PC-9 (cell line): ENCODE data around the gene DRD1. TPM values are rescaled to one million over a fixed set of nuclear protein-coding genes. Genes with fewer than 3 reads are reported as not detected.

ENCODE experiments used
- BruUV-seq: library from RNA; stranded (reverse); fragments of 400-500 nt; replicated peaks from 2 replicates; lab custom pipeline; 2021; lab: Mats Ljungman, UMichigan
- CTCF ChIA-PET: fragments of 300-600 bp; sonication (Branson Sonifier 250); formaldehyde crosslinking; loops from one replicate; lab custom pipeline; 2022; ENCODE audit warnings: antibody characterized with exemption; lab: Charles Lee
- POLR2A ChIA-PET: fragments of 300-600 bp; sonication (Branson Sonifier 250); formaldehyde crosslinking; loops from one replicate; lab custom pipeline; 2022; ENCODE audit warnings: antibody characterized with exemption; ENCODE audit not compliant: unreplicated experiment; lab: Charles Lee
- DNase-seq, 2 experiments: peaks; one replicate each; pipeline versions ENCODE4 v3.0.0 to v3.0.0-alpha.2; 2015 to 2022; ENCODE audit warnings: mixed read lengths in 1 of 2
- H2AFZ ChIP-seq: fragments of 200-600 bp; sonication (generic); 2 replicates; pipeline ENCODE4 v1.8.1; 2017; ENCODE audit warnings: antibody characterized with exemption
- H3F3A ChIP-seq: fragments of 200-600 bp; sonication (generic); 2 replicates; pipeline ENCODE4 v1.8.1; 2017; ENCODE audit warnings: antibody characterized with exemption, mild to moderate bottlenecking, low read depth; ENCODE audit not compliant: insufficient read depth
- H3K27ac ChIP-seq: fragments of 200-600 bp; sonication (generic); 2 replicates; pipeline ENCODE4 v1.6.1; 2016; ENCODE audit warnings: mixed run types
- H3K27me3 ChIP-seq: fragments of 200-600 bp; sonication (generic); 2 replicates; pipeline ENCODE4 v1.6.1; 2016; ENCODE audit warnings: low read depth, mixed run types; ENCODE audit not compliant: insufficient read depth
- H3K36me3 ChIP-seq: fragments of 200-600 bp; sonication (generic); 2 replicates; pipeline ENCODE4 v1.6.1; 2016; ENCODE audit warnings: low read depth, mixed run types
- H3K4me1 ChIP-seq: fragments of 200-600 bp; sonication (generic); replicated peaks from 2 replicates; pipeline ENCODE4 v1.6.1; 2016; ENCODE audit warnings: mixed run types; ENCODE audit not compliant: insufficient read depth
- H3K4me2 ChIP-seq: fragments of 200-600 bp; sonication (generic); 2 replicates; pipeline ENCODE4 v1.6.1; 2017; ENCODE audit warnings: mixed run types
- H3K4me3 ChIP-seq: fragments of 200-600 bp; sonication (generic); 2 replicates; pipeline ENCODE4 v1.6.1; 2016; ENCODE audit warnings: mixed run types
- H3K79me2 ChIP-seq: fragments of 200-600 bp; sonication (generic); 2 replicates; pipeline ENCODE4 v1.6.1; 2017; ENCODE audit warnings: low read depth, mixed run types
- H3K9me2 ChIP-seq: fragments of 200-600 bp; sonication (generic); 2 replicates; pipeline ENCODE4 v1.8.1; 2017; ENCODE audit warnings: mild to moderate bottlenecking; ENCODE audit not compliant: insufficient read depth
- H3K9me3 ChIP-seq: fragments of 200-600 bp; sonication (generic); 2 replicates; pipeline ENCODE4 v1.8.1; 2016; ENCODE audit warnings: low read depth; ENCODE audit not compliant: insufficient read depth
- H4K20me1 ChIP-seq: fragments of 200-600 bp; sonication (generic); 2 replicates; pipeline ENCODE4 v1.8.1; 2017; ENCODE audit not compliant: insufficient read depth
- EZH2 ChIP-seq: fragments of 200-600 bp; sonication (generic); IDR thresholded peaks from 2 replicates; pipeline ENCODE4 v1.8.0; 2017; ENCODE audit warnings: antibody characterized with exemption, low read depth
- intact Hi-C: fragments of 100-400 bp; cut with micrococcal nuclease; formaldehyde crosslinking; loops from one replicate; pipeline ENCODE4 v1.10.0; 2022; ENCODE audit not compliant: unreplicated experiment
- total RNA-seq: library from RNA; stranded (reverse); gene quantifications from 2 replicates; pipeline ENCODE4 v1.2.3, GENCODE V29; 2021
- TF ChIP-seq, protein P1 (sequence below): fragments of 200-600 bp; sonication (generic); conservative IDR thresholded peaks from 2 replicates; pipeline ENCODE4 v1.6.1; 2017; ENCODE audit warnings: mixed run types, antibody characterized with exemption, mild to moderate bottlenecking, moderate library complexity

Gene DRD1
- total RNA-seq, 1 experiment from 2014 or later, result not detected

DNA sequence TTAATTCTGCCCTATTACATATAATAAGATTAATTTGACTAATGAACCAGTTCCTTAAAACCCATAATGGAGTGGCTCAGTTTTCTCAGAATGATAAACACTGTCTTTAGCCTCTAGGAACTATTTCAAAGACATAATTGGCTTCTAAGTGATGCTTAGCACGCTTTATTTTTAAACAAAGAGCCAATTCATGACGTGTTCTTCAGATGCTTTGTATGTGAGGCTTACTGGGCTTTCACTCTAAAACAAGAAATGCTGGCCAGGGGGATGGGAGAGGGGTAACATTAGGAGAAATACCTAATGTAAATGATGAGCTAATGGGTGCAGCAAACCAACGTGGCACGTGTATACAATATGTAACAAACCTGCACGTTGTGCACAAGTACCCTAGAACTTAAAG lies 26.8 kb upstream of the DRD1 start:
- no peak for DNase-seq
- Histone ChIP-seq H4K20me1 (no peaks in the 10 kb centered on the region), H3K9me2 (no peaks in the 10 kb centered on the region), H3K4me1 (no peaks in the 10 kb centered on the region), H2AFZ (no peak overlapping the region), H3K9me3 (no peaks in the 10 kb centered on the region), H3K27ac (no peak overlapping the region), H3K4me3 (no peak overlapping the region), H3K4me2 (no peak overlapping the region), H3K79me2 (no peaks in the 10 kb centered on the region), H3K27me3 (peaks cover 92% of the 10 kb centered on the region), H3K36me3 (no peaks in the 10 kb centered on the region), H3F3A (no peaks in the 10 kb centered on the region)
- intact Hi-C loops, result no loop called here
- no TSS peak for BruUV-seq
- no peak for TF ChIP-seq EZH2
- TF ChIP-seq, protein P1, sequence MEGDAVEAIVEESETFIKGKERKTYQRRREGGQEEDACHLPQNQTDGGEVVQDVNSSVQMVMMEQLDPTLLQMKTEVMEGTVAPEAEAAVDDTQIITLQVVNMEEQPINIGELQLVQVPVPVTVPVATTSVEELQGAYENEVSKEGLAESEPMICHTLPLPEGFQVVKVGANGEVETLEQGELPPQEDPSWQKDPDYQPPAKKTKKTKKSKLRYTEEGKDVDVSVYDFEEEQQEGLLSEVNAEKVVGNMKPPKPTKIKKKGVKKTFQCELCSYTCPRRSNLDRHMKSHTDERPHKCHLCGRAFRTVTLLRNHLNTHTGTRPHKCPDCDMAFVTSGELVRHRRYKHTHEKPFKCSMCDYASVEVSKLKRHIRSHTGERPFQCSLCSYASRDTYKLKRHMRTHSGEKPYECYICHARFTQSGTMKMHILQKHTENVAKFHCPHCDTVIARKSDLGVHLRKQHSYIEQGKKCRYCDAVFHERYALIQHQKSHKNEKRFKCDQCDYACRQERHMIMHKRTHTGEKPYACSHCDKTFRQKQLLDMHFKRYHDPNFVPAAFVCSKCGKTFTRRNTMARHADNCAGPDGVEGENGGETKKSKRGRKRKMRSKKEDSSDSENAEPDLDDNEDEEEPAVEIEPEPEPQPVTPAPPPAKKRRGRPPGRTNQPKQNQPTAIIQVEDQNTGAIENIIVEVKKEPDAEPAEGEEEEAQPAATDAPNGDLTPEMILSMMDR, result no peak
- POLR2A ChIA-PET, result no interaction called here
- CTCF ChIA-PET, result no interaction called here

DNA sequence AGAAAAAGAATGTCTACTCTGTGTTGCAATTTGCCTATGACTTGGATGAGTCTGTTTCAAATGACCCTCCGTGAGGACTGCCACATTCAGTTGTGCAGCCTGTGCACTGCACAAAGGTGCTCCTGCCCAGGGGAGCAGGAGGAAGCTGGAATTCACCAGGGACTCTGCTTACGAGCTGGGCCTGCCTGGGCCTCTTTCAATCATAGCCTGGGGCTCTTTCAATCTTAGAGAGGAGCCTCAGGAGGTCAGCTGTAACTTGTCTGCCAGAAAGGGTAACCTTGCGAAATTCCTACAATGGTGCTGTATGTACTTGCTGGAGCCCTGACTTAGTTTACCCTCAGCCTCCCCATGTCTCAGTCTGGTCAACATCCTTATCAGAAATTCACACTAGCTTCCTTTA lies 25.9 kb upstream of the DRD1 start:
- TF ChIP-seq, protein P1, result no peak
- no peak for TF ChIP-seq EZH2
- H3K9me3 ChIP-seq, result no peaks in the 10 kb centered on the region

DNA sequence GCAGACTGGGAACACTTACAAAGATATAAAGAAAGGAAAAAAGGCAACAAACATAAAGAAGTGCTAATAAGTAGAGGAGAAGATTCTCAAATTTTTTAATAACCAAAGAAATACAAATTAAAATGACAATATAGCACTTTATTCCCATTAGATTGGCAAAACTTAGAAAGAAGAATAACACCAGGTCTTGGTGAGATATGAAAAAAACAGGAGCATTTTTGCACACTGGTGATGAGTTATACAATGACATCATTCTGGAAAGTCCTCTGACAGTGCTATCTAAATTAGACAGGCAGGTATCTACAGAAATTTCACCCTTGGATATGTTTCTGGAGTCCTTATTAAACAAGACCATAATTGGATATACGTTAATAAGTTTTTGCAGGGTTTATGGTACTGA lies 24.9 kb upstream of the DRD1 start:
- intact Hi-C loops, result no loop called here
- Histone ChIP-seq H2AFZ (no peak overlapping the region), H4K20me1 (no peaks in the 10 kb centered on the region), H3K9me2 (no peaks in the 10 kb centered on the region), H3K9me3 (no peaks in the 10 kb centered on the region), H3K4me2 (no peak overlapping the region), H3K4me1 (no peaks in the 10 kb centered on the region), H3K36me3 (no peaks in the 10 kb centered on the region), H3K79me2 (no peaks in the 10 kb centered on the region), H3F3A (no peaks in the 10 kb centered on the region), H3K4me3 (no peak overlapping the region), H3K27me3 (peaks cover 81% of the 10 kb centered on the region), H3K27ac (no peak overlapping the region)
- no TSS peak for BruUV-seq
- no peak for DNase-seq
- ChIA-PET CTCF (no interaction called here), POLR2A (no interaction called here)
- TF ChIP-seq, protein P1, result no peak
- no peak for TF ChIP-seq EZH2

More for the DNA sequence above, 25.9 kb upstream of the DRD1 start:
- BruUV-seq, result no TSS peak
- no peaks in the 10 kb centered on the region for H3K36me3 ChIP-seq
- DNase-seq, result no peak
- H3F3A ChIP-seq, result no peaks in the 10 kb centered on the region
- H3K4me1 ChIP-seq, result no peaks in the 10 kb centered on the region
- ChIA-PET CTCF (no interaction called here), POLR2A (no interaction called here)
- H3K9me2 ChIP-seq, result no peaks in the 10 kb centered on the region
- no peaks in the 10 kb centered on the region for H3K79me2 ChIP-seq
- H4K20me1 ChIP-seq, result no peaks in the 10 kb centered on the region
- H3K27ac ChIP-seq, result no peak overlapping the region
- peaks cover 89% of the 10 kb centered on the region for H3K27me3 ChIP-seq
- H3K4me2 ChIP-seq, result no peak overlapping the region
- intact Hi-C loops, result no loop called here
- no peak overlapping the region for H2AFZ ChIP-seq
- H3K4me3 ChIP-seq, result no peak overlapping the region
